Endothelial cell of umbilical vein (primary cell): ENCODE results near the gene ZNF839. TPM values are rescaled to one million over a fixed set of nuclear protein-coding genes. Genes with fewer than 3 reads are reported as not detected.

Experiments used
- BruUV-seq: library from RNA; stranded (reverse); fragments of 400-500 nt; replicated peaks from 2 replicates; lab custom pipeline; 2021; lab: Mats Ljungman, UMichigan
- CTCF ChIA-PET: fragments of 300-600, 350-600 bp; sonication (Branson Sonifier 250); formaldehyde crosslinking; loops from one replicate; lab custom pipeline; 2021; ENCODE audit warnings: antibody characterized with exemption, inconsistent platforms; lab: Charles Lee
- POLR2A ChIA-PET: fragments of 300-600, 350-600 bp; sonication (Branson Sonifier 250); formaldehyde crosslinking; loops from one replicate; lab custom pipeline; 2021; ENCODE audit warnings: antibody characterized with exemption, inconsistent platforms; lab: Charles Lee
- DNase-seq: peaks from one replicate; pipeline ENCODE4 v3.0.0-alpha.2; 2011; ENCODE audit warnings: low read depth, low spot score
- FAIRE-seq: peaks from 2 replicates; lab custom pipeline; 2011; peaks lifted over from hg19 to GRCh38; lab: Jason Lieb, UNC
- H2AFZ ChIP-seq: 2 replicates; pipeline ENCODE4 v1.6.0; 2012; ENCODE audit warnings: low read depth, low read length, control low read depth, inconsistent platforms
- H3K27ac ChIP-seq: 2 replicates; pipeline ENCODE4 v1.5.1; 2011; ENCODE audit warnings: low read depth, mild to moderate bottlenecking, control low read depth, low read length, moderate library complexity; ENCODE audit not compliant: insufficient read depth
- H3K27me3 ChIP-seq, 2 experiments: 2 replicates each; pipeline versions ENCODE4 v1.6.0 to v1.6.1; 2011; ENCODE audit warnings: low read length in 2 of 2, mixed read lengths in 1 of 2; ENCODE audit not compliant: control insufficient read depth in 2 of 2, insufficient read depth in 2 of 2
- H3K36me3 ChIP-seq, 2 experiments: 2 replicates in 1 of 2; 3 replicates in 1 of 2; pipeline ENCODE4 v1.5.1; 2011; ENCODE audit warnings: low read length in 2 of 2, mild to moderate bottlenecking in 1 of 2, moderate library complexity in 1 of 2; ENCODE audit not compliant: control insufficient read depth in 2 of 2, insufficient read depth in 2 of 2; ENCODE audit errors: extremely low read depth in 1 of 2
- H3K4me1 ChIP-seq: 3 replicates; pipeline ENCODE4 v1.5.1; 2011; ENCODE audit warnings: mild to moderate bottlenecking, low read length; ENCODE audit not compliant: control insufficient read depth, insufficient read depth; ENCODE audit errors: extremely low read depth
- H3K4me2 ChIP-seq: 2 replicates; pipeline ENCODE4 v1.6.1; 2011; ENCODE audit warnings: low read length, control low read depth, mixed read lengths; ENCODE audit not compliant: insufficient read depth
- H3K4me3 ChIP-seq, 3 experiments: fragments of 200-600 bp in 1 of 3; sonication (generic), shearing (Covaris generic) in 1 of 3; replicated peaks in 1 of 3; 2 replicates each; pipeline ENCODE4 v1.5.1; 2011 to 2016; ENCODE audit warnings: control low read depth in 3 of 3, low read length in 3 of 3, mild to moderate bottlenecking in 2 of 3, inconsistent platforms in 1 of 3, low read depth in 1 of 3, moderate library complexity in 1 of 3; ENCODE audit not compliant: insufficient read depth in 1 of 3
- H3K79me2 ChIP-seq: 2 replicates; pipeline ENCODE4 v1.6.0; 2012; ENCODE audit warnings: low read length, inconsistent platforms; ENCODE audit not compliant: control insufficient read depth, insufficient read depth
- H3K9ac ChIP-seq: replicated peaks from 2 replicates; pipeline ENCODE3; 2011; ENCODE audit warnings: low read length, control low read depth; ENCODE audit not compliant: insufficient read depth; ENCODE audit errors: extremely low read depth
- H3K9me1 ChIP-seq: replicated peaks from 3 replicates; pipeline ENCODE4 v1.6.0; 2011; ENCODE audit warnings: mild to moderate bottlenecking, low read length; ENCODE audit not compliant: control insufficient read depth, insufficient read depth; ENCODE audit errors: extremely low read depth
- H3K9me3 ChIP-seq: replicated peaks from 2 replicates; pipeline ENCODE4 v1.5.1; 2012; ENCODE audit warnings: low read length, inconsistent platforms; ENCODE audit not compliant: control insufficient read depth, insufficient read depth
- H4K20me1 ChIP-seq: replicated peaks from 2 replicates; pipeline ENCODE3; 2011; ENCODE audit warnings: mild to moderate bottlenecking, low read length; ENCODE audit not compliant: control insufficient read depth, insufficient read depth; ENCODE audit errors: extremely low read depth
- CTCF ChIP-seq, 2 donors: IDR thresholded peaks; 1 replicate in 1 of 2; 2 replicates in 1 of 2; pipeline ENCODE4 v1.5.1; 2011; ENCODE audit warnings: low read length in 2 of 2, mild to moderate bottlenecking in 2 of 2, moderate library complexity in 2 of 2, control low read depth in 1 of 2, inconsistent platforms in 1 of 2, low read depth in 1 of 2; ENCODE audit not compliant: insufficient read depth in 1 of 2; ENCODE audit errors: extremely low read depth in 1 of 2
- EZH2 ChIP-seq: IDR thresholded peaks from 2 replicates; pipeline ENCODE4 v1.6.1; 2012; ENCODE audit warnings: borderline replicate concordance, low read depth, mild to moderate bottlenecking, moderate library complexity, low read length, inconsistent platforms; ENCODE audit not compliant: severe bottlenecking
- FOS ChIP-seq: IDR thresholded peaks from 2 replicates; pipeline ENCODE4 v1.6.1; 2011; ENCODE audit warnings: mild to moderate bottlenecking, low read length, moderate library complexity, borderline replicate concordance; ENCODE audit not compliant: insufficient read depth
- GATA2 ChIP-seq: IDR thresholded peaks from 2 replicates; pipeline ENCODE4 v1.7.0; 2011; ENCODE audit warnings: low read depth, mild to moderate bottlenecking, moderate library complexity, mixed read lengths, low read length; ENCODE audit not compliant: insufficient read length, insufficient read depth
- JUN ChIP-seq: IDR thresholded peaks from 2 replicates; pipeline ENCODE4 v1.6.1; 2011; ENCODE audit warnings: borderline replicate concordance, low read depth; ENCODE audit not compliant: insufficient read length, insufficient read depth
- MAX ChIP-seq: IDR thresholded peaks from 2 replicates; pipeline ENCODE4 v1.6.1; 2011; ENCODE audit not compliant: insufficient read depth, insufficient read length
- MYC ChIP-seq: IDR thresholded peaks from one replicate; pipeline ENCODE4 v1.6.1; 2011; ENCODE audit warnings: mild to moderate bottlenecking, low read depth, low read length
- POLR2A ChIP-seq: IDR thresholded peaks from 2 replicates; pipeline ENCODE4 v1.6.1; 2012; ENCODE audit warnings: low read depth, mild to moderate bottlenecking, control low read depth, low read length
- POLR2AphosphoS5 ChIP-seq: IDR thresholded peaks from 2 replicates; pipeline ENCODE4 v1.6.1; 2012; ENCODE audit warnings: low read depth, mild to moderate bottlenecking, control low read depth, low read length, moderate library complexity; ENCODE audit not compliant: insufficient read depth
- dilution Hi-C: fragments of 300-500 bp; cut with MboI; formaldehyde crosslinking; loops from one replicate; pipeline ENCODE4 v1.15.0; 2019; ENCODE audit warnings: low sequenced_read_pairs; ENCODE audit not compliant: extremely low pct_ligation_motif_present
- intact Hi-C: fragments of 100-400 bp; cut with micrococcal nuclease; formaldehyde crosslinking; loops from one replicate; pipeline ENCODE4 v1.10.0; 2022
- polyA plus RNA-seq, 4 experiments: library from polyadenylated mRNA; depleted of rRNA in 3 of 4; stranded (reverse) in 3 of 4; unstranded in 1 of 4; fragments of >200 nt; gene quantifications; 2 replicates each; pipeline versions ENCODE4 v1.2.1 to v1.2.3, GENCODE V29; 2011 to 2012; ENCODE audit warnings: missing spikeins in 1 of 4
- total RNA-seq: library from RNA; stranded (reverse); gene quantifications from 2 replicates; pipeline ENCODE4 v1.2.3, GENCODE V29; 2021

ZNF839 gene
- total and polyA plus RNA-seq, 2 donors (not counting 3 experiments of a cell fraction or from before 2014, with no cell fraction given) = 9.8 to 12.5 TPM

GRCh38 chr14:102335163-102335562, 15.6 kb downstream of the ZNF839 start:
- no peaks in the 10 kb centered on the region for H3K9me3 ChIP-seq
- BruUV-seq = no TSS peak
- POLR2A ChIA-PET = no interaction called here
- no peak overlapping the region for H3K27ac ChIP-seq
- H3K79me2 ChIP-seq = no peaks in the 10 kb centered on the region
- TF ChIP-seq POLR2A (no peak), JUN (no peak), GATA2 (no peak), MAX (no peak), CTCF (IDR thresholded peaks at IDR 0.05; ENCODE audit: extremely low read depth in 1 of 2, insufficient read depth in 1 of 2, low read depth in 1 of 2, low read length in 2 of 2) (no peak)
- H3K36me3 ChIP-seq = peaks cover 3 to 9% of the 10 kb centered on the region in 2 experiments
- H3K4me3 ChIP-seq = no peak overlapping the region
- DNase-seq (no peak), FAIRE-seq (no peak)
- CTCF ChIA-PET = interaction anchor here (1.2 kb wide), 1 partner anchor 18 kb away, joined by 3 read pairs; no protein-coding TSS in a partner anchor
- no peaks in the 10 kb centered on the region for H3K4me1 ChIP-seq
- dilution Hi-C loops (no loop called here), intact Hi-C loops (no loop called here)
- H2AFZ ChIP-seq = no peak overlapping the region
- no peak overlapping the region for H3K9ac ChIP-seq
- no peaks in the 10 kb centered on the region for H3K9me1 ChIP-seq
- H3K27me3 ChIP-seq = no peaks in the 10 kb centered on the region
- no peaks in the 10 kb centered on the region for H4K20me1 ChIP-seq
- no peak overlapping the region for H3K4me2 ChIP-seq

GRCh38 chr14:102338724-102339123, 19.2 kb downstream of the ZNF839 start:
- H2AFZ ChIP-seq = no peak overlapping the region
- no peaks in the 10 kb centered on the region for H3K9me3 ChIP-seq
- no peak overlapping the region for H3K4me3 ChIP-seq
- H3K27me3 ChIP-seq = no peaks in the 10 kb centered on the region
- no peaks in the 10 kb centered on the region for H3K4me1 ChIP-seq
- ChIA-PET CTCF (no interaction called here), POLR2A (no interaction called here)
- H4K20me1 ChIP-seq = no peaks in the 10 kb centered on the region
- no peak overlapping the region for H3K4me2 ChIP-seq
- H3K9me1 ChIP-seq = no peaks in the 10 kb centered on the region
- peaks cover 3 to 22% of the 10 kb centered on the region in 2 experiments for H3K36me3 ChIP-seq
- no peaks in the 10 kb centered on the region for H3K79me2 ChIP-seq
- no peak for FAIRE-seq
- intact Hi-C loops (no loop called here), dilution Hi-C loops (no loop called here)
- H3K9ac ChIP-seq = no peak overlapping the region
- no TSS peak for BruUV-seq
- no peak for DNase-seq
- TF ChIP-seq MAX (no peak), JUN (no peak), POLR2A (no peak), POLR2AphosphoS5 (no peak), EZH2 (no peak), MYC (no peak), CTCF (IDR thresholded peaks at IDR 0.05; ENCODE audit: extremely low read depth in 1 of 2, insufficient read depth in 1 of 2, low read depth in 1 of 2, low read length in 2 of 2) (no peak), FOS (no peak), GATA2 (no peak)
- H3K27ac ChIP-seq = no peak overlapping the region
